Endothelial cell of umbilical vein (primary cell): ENCODE data around the gene TMEM18. TPM values are rescaled to one million over a fixed set of nuclear protein-coding genes. Genes with fewer than 3 reads are reported as not detected.

Experiments
- BruUV-seq: library from RNA; stranded (reverse); fragments of 400-500 nt; replicated peaks from 2 replicates; lab custom pipeline; 2021; lab: Mats Ljungman, UMichigan
- CTCF ChIA-PET: fragments of 300-600, 350-600 bp; sonication (Branson Sonifier 250); formaldehyde crosslinking; loops from one replicate; lab custom pipeline; 2021; ENCODE audit warnings: antibody characterized with exemption, inconsistent platforms; lab: Charles Lee
- POLR2A ChIA-PET: fragments of 300-600, 350-600 bp; sonication (Branson Sonifier 250); formaldehyde crosslinking; loops from one replicate; lab custom pipeline; 2021; ENCODE audit warnings: antibody characterized with exemption, inconsistent platforms; lab: Charles Lee
- DNase-seq: peaks from one replicate; pipeline ENCODE4 v3.0.0-alpha.2; 2011; ENCODE audit warnings: low read depth, low spot score
- FAIRE-seq: peaks from 2 replicates; lab custom pipeline; 2011; peaks lifted over from hg19 to GRCh38; lab: Jason Lieb, UNC
- H2AFZ ChIP-seq: 2 replicates; pipeline ENCODE4 v1.6.0; 2012; ENCODE audit warnings: low read depth, low read length, control low read depth, inconsistent platforms
- H3K27ac ChIP-seq: 2 replicates; pipeline ENCODE4 v1.5.1; 2011; ENCODE audit warnings: low read depth, mild to moderate bottlenecking, control low read depth, low read length, moderate library complexity; ENCODE audit not compliant: insufficient read depth
- H3K27me3 ChIP-seq, 2 experiments: 2 replicates each; pipeline versions ENCODE4 v1.6.0 to v1.6.1; 2011; ENCODE audit warnings: low read length in 2 of 2, mixed read lengths in 1 of 2; ENCODE audit not compliant: control insufficient read depth in 2 of 2, insufficient read depth in 2 of 2
- H3K36me3 ChIP-seq, 2 experiments: 2 replicates in 1 of 2; 3 replicates in 1 of 2; pipeline ENCODE4 v1.5.1; 2011; ENCODE audit warnings: low read length in 2 of 2, mild to moderate bottlenecking in 1 of 2, moderate library complexity in 1 of 2; ENCODE audit not compliant: control insufficient read depth in 2 of 2, insufficient read depth in 2 of 2; ENCODE audit errors: extremely low read depth in 1 of 2
- H3K4me1 ChIP-seq: 3 replicates; pipeline ENCODE4 v1.5.1; 2011; ENCODE audit warnings: mild to moderate bottlenecking, low read length; ENCODE audit not compliant: control insufficient read depth, insufficient read depth; ENCODE audit errors: extremely low read depth
- H3K4me2 ChIP-seq: 2 replicates; pipeline ENCODE4 v1.6.1; 2011; ENCODE audit warnings: low read length, control low read depth, mixed read lengths; ENCODE audit not compliant: insufficient read depth
- H3K4me3 ChIP-seq, 3 experiments: fragments of 200-600 bp in 1 of 3; sonication (generic), shearing (Covaris generic) in 1 of 3; replicated peaks in 1 of 3; 2 replicates each; pipeline ENCODE4 v1.5.1; 2011 to 2016; ENCODE audit warnings: control low read depth in 3 of 3, low read length in 3 of 3, mild to moderate bottlenecking in 2 of 3, inconsistent platforms in 1 of 3, low read depth in 1 of 3, moderate library complexity in 1 of 3; ENCODE audit not compliant: insufficient read depth in 1 of 3
- H3K79me2 ChIP-seq: 2 replicates; pipeline ENCODE4 v1.6.0; 2012; ENCODE audit warnings: low read length, inconsistent platforms; ENCODE audit not compliant: control insufficient read depth, insufficient read depth
- H3K9ac ChIP-seq: replicated peaks from 2 replicates; pipeline ENCODE3; 2011; ENCODE audit warnings: low read length, control low read depth; ENCODE audit not compliant: insufficient read depth; ENCODE audit errors: extremely low read depth
- H3K9me1 ChIP-seq: replicated peaks from 3 replicates; pipeline ENCODE4 v1.6.0; 2011; ENCODE audit warnings: mild to moderate bottlenecking, low read length; ENCODE audit not compliant: control insufficient read depth, insufficient read depth; ENCODE audit errors: extremely low read depth
- H3K9me3 ChIP-seq: replicated peaks from 2 replicates; pipeline ENCODE4 v1.5.1; 2012; ENCODE audit warnings: low read length, inconsistent platforms; ENCODE audit not compliant: control insufficient read depth, insufficient read depth
- H4K20me1 ChIP-seq: replicated peaks from 2 replicates; pipeline ENCODE3; 2011; ENCODE audit warnings: mild to moderate bottlenecking, low read length; ENCODE audit not compliant: control insufficient read depth, insufficient read depth; ENCODE audit errors: extremely low read depth
- CTCF ChIP-seq, 2 donors: IDR thresholded peaks; 1 replicate in 1 of 2; 2 replicates in 1 of 2; pipeline ENCODE4 v1.5.1; 2011; ENCODE audit warnings: low read length in 2 of 2, mild to moderate bottlenecking in 2 of 2, moderate library complexity in 2 of 2, control low read depth in 1 of 2, inconsistent platforms in 1 of 2, low read depth in 1 of 2; ENCODE audit not compliant: insufficient read depth in 1 of 2; ENCODE audit errors: extremely low read depth in 1 of 2
- EZH2 ChIP-seq: IDR thresholded peaks from 2 replicates; pipeline ENCODE4 v1.6.1; 2012; ENCODE audit warnings: borderline replicate concordance, low read depth, mild to moderate bottlenecking, moderate library complexity, low read length, inconsistent platforms; ENCODE audit not compliant: severe bottlenecking
- FOS ChIP-seq: IDR thresholded peaks from 2 replicates; pipeline ENCODE4 v1.6.1; 2011; ENCODE audit warnings: mild to moderate bottlenecking, low read length, moderate library complexity, borderline replicate concordance; ENCODE audit not compliant: insufficient read depth
- GATA2 ChIP-seq: IDR thresholded peaks from 2 replicates; pipeline ENCODE4 v1.7.0; 2011; ENCODE audit warnings: low read depth, mild to moderate bottlenecking, moderate library complexity, mixed read lengths, low read length; ENCODE audit not compliant: insufficient read length, insufficient read depth
- JUN ChIP-seq: IDR thresholded peaks from 2 replicates; pipeline ENCODE4 v1.6.1; 2011; ENCODE audit warnings: borderline replicate concordance, low read depth; ENCODE audit not compliant: insufficient read length, insufficient read depth
- MAX ChIP-seq: IDR thresholded peaks from 2 replicates; pipeline ENCODE4 v1.6.1; 2011; ENCODE audit not compliant: insufficient read depth, insufficient read length
- MYC ChIP-seq: IDR thresholded peaks from one replicate; pipeline ENCODE4 v1.6.1; 2011; ENCODE audit warnings: mild to moderate bottlenecking, low read depth, low read length
- POLR2A ChIP-seq: IDR thresholded peaks from 2 replicates; pipeline ENCODE4 v1.6.1; 2012; ENCODE audit warnings: low read depth, mild to moderate bottlenecking, control low read depth, low read length
- POLR2AphosphoS5 ChIP-seq: IDR thresholded peaks from 2 replicates; pipeline ENCODE4 v1.6.1; 2012; ENCODE audit warnings: low read depth, mild to moderate bottlenecking, control low read depth, low read length, moderate library complexity; ENCODE audit not compliant: insufficient read depth
- dilution Hi-C: fragments of 300-500 bp; cut with MboI; formaldehyde crosslinking; loops from one replicate; pipeline ENCODE4 v1.15.0; 2019; ENCODE audit warnings: low sequenced_read_pairs; ENCODE audit not compliant: extremely low pct_ligation_motif_present
- intact Hi-C: fragments of 100-400 bp; cut with micrococcal nuclease; formaldehyde crosslinking; loops from one replicate; pipeline ENCODE4 v1.10.0; 2022
- polyA plus RNA-seq, 4 experiments: library from polyadenylated mRNA; depleted of rRNA in 3 of 4; stranded (reverse) in 3 of 4; unstranded in 1 of 4; fragments of >200 nt; gene quantifications; 2 replicates each; pipeline versions ENCODE4 v1.2.1 to v1.2.3, GENCODE V29; 2011 to 2012; ENCODE audit warnings: missing spikeins in 1 of 4
- total RNA-seq: library from RNA; stranded (reverse); gene quantifications from 2 replicates; pipeline ENCODE4 v1.2.3, GENCODE V29; 2021

TMEM18 gene
- total and polyA plus RNA-seq, 2 donors (not counting 3 experiments of a cell fraction or from before 2014, with no cell fraction given) = 19.1 to 23.1 TPM

DNA sequence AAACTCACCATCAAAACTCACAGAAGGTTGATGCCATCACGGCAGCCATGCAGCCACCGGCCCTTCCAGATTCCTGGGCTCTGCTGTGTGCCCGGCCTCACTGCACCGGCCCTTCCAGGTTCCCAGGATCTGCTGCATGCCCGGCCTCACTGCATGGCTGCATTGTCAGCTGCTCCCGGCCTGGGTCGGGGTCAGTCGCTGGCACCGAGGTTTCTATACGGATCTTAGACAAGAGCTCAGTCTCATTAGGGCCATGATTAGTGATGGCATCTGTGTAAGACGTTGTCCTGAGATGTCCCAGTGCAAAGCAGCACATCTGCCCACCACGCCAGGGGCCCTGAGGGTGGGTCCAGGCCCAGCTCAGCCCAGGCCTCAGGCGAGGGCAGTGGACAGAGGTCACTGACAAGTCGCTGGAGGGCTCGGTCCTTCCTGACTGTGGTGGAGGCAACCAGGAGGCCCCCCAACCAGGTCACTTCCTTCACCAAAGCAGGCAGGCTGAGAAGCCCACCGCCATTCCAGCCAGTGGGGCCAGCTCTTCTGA is 29.4 kb downstream of the TMEM18 start:
- no peaks in the 10 kb centered on the region for H3K27me3 ChIP-seq
- no peaks in the 10 kb centered on the region for H3K79me2 ChIP-seq
- no peak for DNase-seq
- no TSS peak for BruUV-seq
- TF ChIP-seq JUN (no peak), GATA2 (no peak), CTCF (IDR thresholded peaks at IDR 0.05; ENCODE audit: extremely low read depth in 1 of 2, insufficient read depth in 1 of 2, low read depth in 1 of 2, low read length in 2 of 2) (no peak), MAX (no peak), MYC (no peak), FOS (no peak), POLR2AphosphoS5 (no peak), EZH2 (no peak), POLR2A (no peak)
- POLR2A ChIA-PET = no interaction called here
- dilution Hi-C loops = no loop called here
- CTCF ChIA-PET = no interaction called here
- H4K20me1 ChIP-seq = no peaks in the 10 kb centered on the region
- intact Hi-C loops = no loop called here
- H2AFZ ChIP-seq = no peak overlapping the region
- no peak overlapping the region for H3K9ac ChIP-seq
- H3K4me1 ChIP-seq = no peaks in the 10 kb centered on the region
- H3K9me3 ChIP-seq = no peaks in the 10 kb centered on the region
- no peak for FAIRE-seq
- no peak overlapping the region for H3K4me2 ChIP-seq
- H3K27ac ChIP-seq = no peak overlapping the region
- H3K36me3 ChIP-seq = no peaks in the 10 kb centered on the region
- H3K4me3 ChIP-seq = no peak overlapping the region
- H3K9me1 ChIP-seq = no peaks in the 10 kb centered on the region
